ENCODE data around the gene TMEM222.
A peak's percentile ranks its signal among the peaks of the same experiment; 100 is the strongest.

The TMEM222 gene

GRCh38 chr1:27306892-27307761 lies 14.8 kb upstream of the TMEM222 start:
- DNase-seq (ENCODE audit: low spot score) = no peak

GRCh38 chr1:27307874-27308598 lies 13.9 kb upstream of the TMEM222 start:
- no peak for DNase-seq (ENCODE audit: low spot score)

GRCh38 chr1:27314169-27314568 lies 7.8 kb upstream of the TMEM222 start:
- DNase-seq (ENCODE audit: low spot score) = no peak

GRCh38 chr1:27314737-27315136 lies 7.2 kb upstream of the TMEM222 start:
- DNase-seq (ENCODE audit: low spot score) = no peak

GRCh38 chr1:27316860-27317259 lies 5.1 kb upstream of the TMEM222 start:
- no peak for DNase-seq (ENCODE audit: low spot score)

- DNase-seq (ENCODE audit: low spot score) = no peak
Measured at GRCh38 chr1:27318136-27318535, 3.8 kb upstream of the TMEM222 start.

GRCh38 chr1:27318596-27318995 lies 3.4 kb upstream of the TMEM222 start:
- DNase-seq (ENCODE audit: low spot score) = no peak

GRCh38 chr1:27322569-27323240 lies 742 bp downstream of the TMEM222 start:
- DNase-seq (ENCODE audit: low spot score) = no peak

- DNase-seq (ENCODE audit: low spot score) = no peak
Measured at GRCh38 chr1:27325286-27325685, 3.3 kb downstream of the TMEM222 start.

GRCh38 chr1:27327964-27328363 lies 6.0 kb downstream of the TMEM222 start:
- no peak for DNase-seq (ENCODE audit: low spot score)

- no peak for DNase-seq (ENCODE audit: low spot score)
Measured at GRCh38 chr1:27330786-27331185, 8.8 kb downstream of the TMEM222 start.

- no peak for DNase-seq (ENCODE audit: low spot score)
Measured at GRCh38 chr1:27331426-27331825, 9.5 kb downstream of the TMEM222 start.

- DNase-seq (ENCODE audit: low spot score) = no peak
Measured at GRCh38 chr1:27331922-27332321, 10.0 kb downstream of the TMEM222 start.

- no peak for DNase-seq (ENCODE audit: low spot score)
Measured at GRCh38 chr1:27332536-27333281, 10.7 kb downstream of the TMEM222 start.

- DNase-seq (ENCODE audit: low spot score) = no peak
Measured at GRCh38 chr1:27333717-27334279, 11.8 kb downstream of the TMEM222 start.

- no peak for DNase-seq (ENCODE audit: low spot score)
Measured at GRCh38 chr1:27335506-27336422, 13.8 kb downstream of the TMEM222 start.

- no peak for DNase-seq (ENCODE audit: low spot score)
Measured at GRCh38 chr1:27336756-27337155, 14.8 kb downstream of the TMEM222 start.

- no peak for DNase-seq (ENCODE audit: low spot score)
Measured at GRCh38 chr1:27338751-27339150, 16.8 kb downstream of the TMEM222 start.

- no peak for DNase-seq (ENCODE audit: low spot score)
Measured at GRCh38 chr1:27339213-27339612, 17.2 kb downstream of the TMEM222 start.

- peak; percentile 65 for DNase-seq (ENCODE audit: low spot score)
Measured at GRCh38 chr1:27341525-27342252, 19.7 kb downstream of the TMEM222 start, which contains the start of gene SYTL1. TSS of gene SYTL1 (plus strand) at chr1:27342022. CDS start at chr1:27345335, 3,313 bp downstream.

All from RKO (cell line).